Rectal smooth muscle tissue (tissue), 1 donor: ENCODE data around the gene DNAJC3.
"Not testable (repeated sequence)": the region's sequence is repeated elsewhere in the genome, so short reads cannot be mapped to it uniquely, and the experiment has no call there.

ENCODE experiments used
- H3K27ac ChIP-seq: one replicate; pipeline ENCODE4 v1.7.0; 2013; ENCODE audit warnings: low read depth, low read length, inconsistent platforms
- H3K27me3 ChIP-seq: one replicate; pipeline ENCODE4 v1.7.0; 2013; ENCODE audit warnings: low read length; ENCODE audit not compliant: control insufficient read depth, insufficient read depth
- H3K36me3 ChIP-seq: one replicate; pipeline ENCODE4 v1.7.0; 2013; ENCODE audit warnings: low read length; ENCODE audit not compliant: control insufficient read depth, insufficient read depth
- H3K4me1 ChIP-seq: one replicate; pipeline ENCODE4 v1.7.0; 2013; ENCODE audit warnings: low read length; ENCODE audit not compliant: control insufficient read depth, insufficient read depth
- H3K4me3 ChIP-seq: one replicate; pipeline ENCODE4 v1.7.0; 2013; ENCODE audit warnings: low read length
- H3K9ac ChIP-seq: one replicate; pipeline ENCODE4 v1.7.0; 2013; ENCODE audit warnings: low read length

DNAJC3 gene

DNA sequence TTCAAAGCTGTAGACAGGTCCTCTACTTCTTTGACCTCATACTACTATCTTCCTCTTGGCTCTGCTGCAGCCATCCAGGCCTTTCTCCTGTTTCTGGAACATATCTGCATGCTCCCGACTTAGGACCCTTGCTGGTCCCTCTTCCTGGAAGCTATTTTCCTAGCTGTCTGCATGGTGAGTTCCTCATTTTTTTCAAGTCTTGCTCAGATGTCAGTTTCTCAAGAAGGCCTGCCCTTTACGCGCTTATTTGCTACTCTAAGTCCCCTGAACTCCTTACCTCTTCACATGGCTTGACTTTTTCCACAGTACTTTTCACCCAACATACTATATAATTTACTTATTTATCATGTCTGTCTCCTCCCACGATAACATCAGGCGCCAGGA is 31.4 kb downstream of the DNAJC3 start:
- H3K4me3 ChIP-seq = no peak overlapping the region
- no peaks in the 10 kb centered on the region for H3K36me3 ChIP-seq
- no peaks in the 10 kb centered on the region for H3K27me3 ChIP-seq
- H3K27ac ChIP-seq = no peak overlapping the region
- no peaks in the 10 kb centered on the region for H3K4me1 ChIP-seq
- H3K9ac ChIP-seq = no peak overlapping the region

GRCh38 chr13:95708811-95709500 is 32.0 kb downstream of the DNAJC3 start:
- Histone ChIP-seq H3K36me3 (no peaks in the 10 kb centered on the region), H3K27me3 (no peaks in the 10 kb centered on the region), H3K4me3 (no peak overlapping the region), H3K27ac (no peak overlapping the region), H3K4me1 (no peaks in the 10 kb centered on the region), H3K9ac (no peak overlapping the region)

DNA sequence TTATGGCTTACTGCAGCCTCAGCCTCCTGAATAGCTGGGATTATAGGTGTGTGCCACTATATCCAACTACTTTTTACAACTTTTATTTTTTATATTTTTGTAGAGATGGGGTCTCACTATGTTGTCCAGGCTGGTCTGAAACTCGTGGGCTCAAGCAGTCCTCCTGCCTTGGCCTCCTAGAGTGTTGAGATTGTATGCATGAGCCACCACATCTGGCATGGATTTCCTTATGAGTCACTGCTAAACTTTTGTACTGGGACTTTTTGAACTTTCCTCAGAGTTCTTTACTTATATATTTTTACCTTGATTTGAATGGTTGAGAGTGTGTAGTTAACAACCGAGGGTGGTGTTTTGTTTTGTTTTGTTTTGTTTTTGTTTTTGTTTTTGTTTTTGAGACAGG is 33.4 kb downstream of the DNAJC3 start:
- Histone ChIP-seq H3K27me3 (no peaks in the 10 kb centered on the region), H3K4me3 (no peak overlapping the region), H3K36me3 (no peaks in the 10 kb centered on the region), H3K27ac (no peak overlapping the region), H3K9ac (no peak overlapping the region), H3K4me1 (no peaks in the 10 kb centered on the region)

DNA sequence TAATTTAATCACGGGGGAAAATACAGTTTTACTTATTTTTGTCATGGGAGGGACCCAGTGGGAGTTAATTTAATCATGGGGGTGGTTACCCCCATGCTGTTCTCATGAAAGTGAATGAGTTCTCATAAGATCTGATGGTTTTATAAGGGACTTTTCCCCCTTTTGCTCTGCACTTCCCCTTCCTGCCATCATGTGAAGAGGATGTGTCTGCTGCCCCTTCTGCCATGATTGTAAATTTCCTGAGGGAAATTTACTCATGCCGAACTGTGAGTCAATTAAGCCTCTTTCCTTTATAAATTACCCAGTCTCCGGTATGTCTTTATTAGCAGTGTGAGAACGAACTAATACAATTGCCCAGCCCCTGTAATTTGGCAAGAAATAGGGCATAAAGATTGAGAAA is 35.9 kb downstream of the DNAJC3 start:
- not testable (repeated sequence) for H3K36me3 ChIP-seq, H3K4me3 ChIP-seq, H3K27ac ChIP-seq, H3K27me3 ChIP-seq, H3K9ac ChIP-seq, H3K4me1 ChIP-seq

- Histone ChIP-seq H3K4me1 (no peaks in the 10 kb centered on the region), H3K27me3 (no peaks in the 10 kb centered on the region), H3K36me3 (no peaks in the 10 kb centered on the region), H3K27ac (no peak overlapping the region), H3K4me3 (no peak overlapping the region), H3K9ac (no peak overlapping the region)
Observed at GRCh38 chr13:95713651-95714050, 36.7 kb downstream of the DNAJC3 start.

DNA sequence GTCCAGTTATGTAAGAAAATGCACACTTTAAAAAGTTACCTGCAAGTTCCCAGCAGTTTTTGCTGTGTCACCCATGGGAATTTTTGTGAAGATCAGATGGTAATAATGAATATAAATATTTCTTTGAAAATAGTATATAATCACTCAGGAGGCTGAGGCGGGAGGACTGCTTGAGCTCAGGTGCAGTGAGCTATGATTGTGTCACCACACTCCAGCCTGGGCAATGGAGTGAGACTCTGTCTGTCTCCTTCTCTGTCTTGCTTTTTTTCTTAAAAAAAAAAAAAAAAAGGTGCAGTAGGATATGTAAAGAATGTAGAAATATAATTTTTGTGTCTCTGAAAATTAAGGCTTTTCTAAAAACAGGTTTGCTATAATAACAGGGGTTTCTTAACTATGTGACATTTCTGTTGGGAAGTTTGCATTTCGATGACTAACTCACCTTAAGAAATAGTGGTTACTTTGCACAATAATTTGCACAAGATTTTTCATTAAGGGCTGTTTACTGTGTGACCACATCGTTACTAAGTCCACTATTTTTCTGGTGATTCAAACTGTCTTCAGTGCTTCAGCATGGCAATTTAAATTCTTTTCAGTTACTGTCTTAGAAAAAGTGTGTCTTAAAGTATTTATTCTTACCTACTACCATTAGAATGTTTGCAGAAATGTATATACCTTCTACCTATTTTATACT is 37.3 kb downstream of the DNAJC3 start:
- no peak overlapping the region for H3K27ac ChIP-seq

DNA sequence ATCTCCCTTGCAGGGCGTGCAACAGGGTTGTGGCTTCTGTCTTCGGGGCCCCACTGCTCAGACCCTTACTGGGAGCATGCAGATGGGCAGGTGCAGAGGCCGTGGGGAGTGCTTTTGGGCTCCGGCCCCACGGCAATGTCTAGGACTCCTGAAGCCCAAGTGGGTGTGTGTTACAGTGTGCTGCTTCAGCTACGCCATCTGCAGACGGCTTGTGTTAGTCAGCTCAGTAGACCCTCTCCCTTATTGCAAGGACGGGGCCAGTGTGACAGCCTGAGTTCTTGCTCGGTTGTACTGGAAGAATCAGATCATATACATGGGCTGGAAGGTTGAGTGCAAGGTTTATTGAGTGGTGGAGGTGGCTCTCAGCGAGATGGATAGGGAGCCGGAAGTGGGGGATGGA is 39.3 kb downstream of the DNAJC3 start:
- H3K4me1 ChIP-seq = peaks cover 5% of the 10 kb centered on the region
- no peaks in the 10 kb centered on the region for H3K36me3 ChIP-seq
- no peak overlapping the region for H3K4me3 ChIP-seq
- no peak overlapping the region for H3K9ac ChIP-seq
- H3K27me3 ChIP-seq = no peaks in the 10 kb centered on the region
- H3K27ac ChIP-seq = no peak overlapping the region

More for the DNA sequence above, 37.3 kb downstream of the DNAJC3 start:
- no peaks in the 10 kb centered on the region for H3K4me1 ChIP-seq
- no peaks in the 10 kb centered on the region for H3K36me3 ChIP-seq
- no peak overlapping the region for H3K9ac ChIP-seq
- H3K27me3 ChIP-seq = no peaks in the 10 kb centered on the region
- H3K4me3 ChIP-seq = no peak overlapping the region

DNA sequence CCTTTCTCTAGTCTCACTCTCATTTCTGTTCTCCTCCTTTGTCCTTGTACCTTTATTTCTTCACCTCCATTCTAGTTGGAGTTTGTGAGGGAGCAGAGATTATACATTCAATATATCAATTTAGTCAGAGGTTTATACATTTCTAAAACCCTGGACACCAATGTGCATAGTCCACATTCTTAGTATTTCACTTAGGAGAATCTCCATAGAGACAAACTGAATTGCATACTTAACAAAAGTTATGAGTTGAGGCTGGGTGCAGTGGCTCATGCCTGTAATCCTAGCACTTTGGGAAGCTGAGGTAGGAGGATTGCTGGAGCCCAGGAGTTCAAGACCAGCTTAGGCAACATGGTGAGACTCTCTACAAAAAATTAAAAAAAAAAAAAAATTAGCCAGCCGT is 45.3 kb downstream of the DNAJC3 start:
- Histone ChIP-seq H3K4me3 (no peak overlapping the region), H3K27ac (no peak overlapping the region), H3K36me3 (no peaks in the 10 kb centered on the region), H3K4me1 (peaks cover 8% of the 10 kb centered on the region), H3K9ac (no peak overlapping the region), H3K27me3 (no peaks in the 10 kb centered on the region)

DNA sequence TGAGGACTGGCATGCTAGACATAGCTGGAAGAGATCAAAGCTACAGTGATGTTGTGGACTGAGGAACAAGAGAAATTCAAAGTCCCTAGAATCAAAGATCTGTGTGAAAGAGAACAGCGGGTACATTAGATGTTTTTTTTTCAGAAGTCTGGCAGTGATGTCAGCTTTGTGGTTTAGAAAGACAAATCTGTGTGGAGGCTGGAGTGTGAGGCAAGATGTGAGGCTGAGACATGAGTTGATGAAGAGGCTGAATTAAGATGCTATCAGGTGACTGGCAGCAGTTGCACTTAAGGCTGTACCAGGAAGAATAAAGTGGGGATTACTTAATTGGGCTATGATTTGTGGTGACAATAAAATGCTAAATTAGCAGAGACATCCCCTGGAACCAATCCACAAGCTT is 46.5 kb downstream of the DNAJC3 start:
- no peaks in the 10 kb centered on the region for H3K27me3 ChIP-seq
- H3K27ac ChIP-seq = no peak overlapping the region
- no peak overlapping the region for H3K4me3 ChIP-seq
- H3K36me3 ChIP-seq = no peaks in the 10 kb centered on the region
- peaks cover 8% of the 10 kb centered on the region for H3K4me1 ChIP-seq
- no peak overlapping the region for H3K9ac ChIP-seq

DNA sequence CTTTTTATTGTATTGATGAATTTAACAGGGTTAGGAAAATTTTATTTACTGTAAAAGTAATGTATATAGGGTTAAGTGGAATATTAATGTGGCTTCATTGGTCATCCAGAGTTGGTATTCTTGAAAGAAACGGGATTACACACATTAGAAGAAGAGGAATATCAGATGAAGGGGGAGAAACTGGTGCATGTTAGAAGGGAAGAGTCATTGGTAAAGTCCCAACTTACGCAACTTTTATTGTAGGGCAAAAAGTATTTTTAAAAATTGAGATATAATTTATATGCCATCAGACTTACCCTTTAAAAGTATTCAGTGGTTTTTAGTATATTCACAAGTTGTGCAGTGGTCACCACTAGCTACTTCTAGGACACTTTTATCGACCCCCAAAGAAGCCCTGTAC is 47.3 kb downstream of the DNAJC3 start:
- Histone ChIP-seq H3K27ac (no peak overlapping the region), H3K9ac (no peak overlapping the region), H3K4me3 (no peak overlapping the region), H3K4me1 (peaks cover 8% of the 10 kb centered on the region), H3K36me3 (no peaks in the 10 kb centered on the region), H3K27me3 (no peaks in the 10 kb centered on the region)

DNA sequence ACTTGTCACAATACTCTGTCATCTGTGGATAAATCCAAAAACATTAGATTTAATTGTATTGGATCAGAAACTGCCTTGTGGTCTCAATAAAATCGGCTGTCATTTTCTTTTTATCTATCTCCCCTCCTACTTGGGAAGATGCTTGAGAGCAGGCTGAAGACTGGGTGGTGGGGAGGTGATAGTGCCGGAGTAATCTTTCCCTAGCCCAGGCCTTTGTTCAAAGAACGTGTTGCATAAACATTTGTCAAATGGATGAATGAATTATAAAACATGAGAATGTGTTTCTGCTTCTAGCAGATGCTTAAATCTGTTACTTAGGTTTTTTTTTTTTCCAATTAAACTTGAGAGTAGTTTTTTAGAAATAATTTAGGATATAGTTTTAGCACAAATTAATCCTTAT is 49.9 kb downstream of the DNAJC3 start:
- Histone ChIP-seq H3K27me3 (no peaks in the 10 kb centered on the region), H3K27ac (no peak overlapping the region), H3K4me3 (no peak overlapping the region), H3K9ac (no peak overlapping the region), H3K4me1 (peaks cover 3% of the 10 kb centered on the region), H3K36me3 (no peaks in the 10 kb centered on the region)

DNA sequence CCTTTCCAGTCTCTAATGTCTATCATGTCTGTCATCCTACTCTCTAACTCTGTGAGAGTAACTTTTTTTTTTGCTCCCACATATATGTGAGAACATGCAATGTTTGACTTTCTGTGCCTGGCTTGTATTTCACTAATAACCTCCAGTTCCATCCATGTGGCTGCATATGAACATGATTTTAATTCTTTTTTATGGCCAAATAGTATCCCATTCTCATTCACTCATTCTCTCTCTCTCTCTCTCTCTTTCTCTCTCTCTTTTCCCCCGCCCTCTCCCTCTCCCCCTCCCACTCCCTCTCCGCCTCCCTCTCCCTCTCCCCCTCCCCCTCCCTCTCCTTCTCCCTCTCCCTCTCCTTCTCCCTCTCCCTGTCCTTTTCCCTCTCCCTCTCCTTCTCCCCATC is 52.0 kb downstream of the DNAJC3 start:
- no peaks in the 10 kb centered on the region for H3K36me3 ChIP-seq
- no peak overlapping the region for H3K4me3 ChIP-seq
- H3K9ac ChIP-seq = no peak overlapping the region
- H3K27me3 ChIP-seq = no peaks in the 10 kb centered on the region
- no peak overlapping the region for H3K27ac ChIP-seq
- H3K4me1 ChIP-seq = peaks cover 3% of the 10 kb centered on the region

GRCh38 chr13:95734124-95734523 is 57.2 kb downstream of the DNAJC3 start:
- no peak overlapping the region for H3K9ac ChIP-seq
- H3K36me3 ChIP-seq = no peaks in the 10 kb centered on the region
- H3K27ac ChIP-seq = no peak overlapping the region
- no peaks in the 10 kb centered on the region for H3K27me3 ChIP-seq
- H3K4me3 ChIP-seq = no peak overlapping the region
- no peaks in the 10 kb centered on the region for H3K4me1 ChIP-seq
